Activated CD8-positive, alpha-beta T cell treated with anti-CD3 and anti-CD28 coated beads for 36 hours (primary cell): ENCODE measurements around the gene NAB2. TPM values are rescaled to one million over a fixed set of nuclear protein-coding genes. Genes with fewer than 3 reads are reported as not detected.

Experiments
- ATAC-seq: fragments of 200-7000 bp; cut with Tn5 transposase; one replicate; pipeline ENCODE4 v1.10.0; 2021; ENCODE audit warnings: mild to moderate bottlenecking, moderate library complexity
- CTCF ChIA-PET: fragments of 350-600 bp; sonication (Branson Sonifier 250); formaldehyde crosslinking; loops from one replicate; lab custom pipeline; 2021; ENCODE audit warnings: antibody characterized with exemption; lab: Charles Lee
- POLR2A ChIA-PET: fragments of 350-600 bp; sonication (Branson Sonifier 250); formaldehyde crosslinking; loops from one replicate; lab custom pipeline; 2021; ENCODE audit warnings: antibody characterized with exemption; lab: Charles Lee
- DNase-seq: peaks from one replicate; pipeline ENCODE4 v3.0.0-alpha.2; 2020
- H3K27ac Mint-ChIP-seq: one replicate; pipeline ENCODE4 v1.8.0; 2021; ENCODE audit warnings: mild to moderate bottlenecking, mixed read lengths
- H3K27me3 Mint-ChIP-seq: one replicate; pipeline ENCODE4 v1.8.0; 2021; ENCODE audit warnings: mixed read lengths
- H3K36me3 Mint-ChIP-seq: one replicate; pipeline ENCODE4 v1.8.0; 2021; ENCODE audit warnings: low read depth, mixed read lengths
- H3K4me1 Mint-ChIP-seq: one replicate; pipeline ENCODE4 v1.8.0; 2021; ENCODE audit warnings: low read depth, mixed read lengths
- H3K4me3 Mint-ChIP-seq: one replicate; pipeline ENCODE4 v1.8.0; 2021; ENCODE audit warnings: mild to moderate bottlenecking, moderate library complexity, mixed read lengths
- H3K9me3 Mint-ChIP-seq: one replicate; pipeline ENCODE4 v1.8.0; 2021; ENCODE audit warnings: mixed read lengths
- intact Hi-C: fragments of 100-400 bp; cut with micrococcal nuclease; formaldehyde crosslinking; loops from one replicate; pipeline ENCODE4 v1.10.0; 2022
- total RNA-seq, 2 experiments: library from RNA; stranded (reverse); gene quantifications; one replicate each; pipeline ENCODE4 v1.2.3, GENCODE V29; 2021
- TF ChIP-seq, protein P1 (sequence below): fragments of 200-600 bp; IDR thresholded peaks from one replicate; pipeline ENCODE4 v1.8.0; 2022; ENCODE audit warnings: antibody characterized with exemption, mild to moderate bottlenecking

The NAB2 gene
- total RNA-seq, 2 experiments from 2014 or later = 69.3 to 70.8 TPM

DNA sequence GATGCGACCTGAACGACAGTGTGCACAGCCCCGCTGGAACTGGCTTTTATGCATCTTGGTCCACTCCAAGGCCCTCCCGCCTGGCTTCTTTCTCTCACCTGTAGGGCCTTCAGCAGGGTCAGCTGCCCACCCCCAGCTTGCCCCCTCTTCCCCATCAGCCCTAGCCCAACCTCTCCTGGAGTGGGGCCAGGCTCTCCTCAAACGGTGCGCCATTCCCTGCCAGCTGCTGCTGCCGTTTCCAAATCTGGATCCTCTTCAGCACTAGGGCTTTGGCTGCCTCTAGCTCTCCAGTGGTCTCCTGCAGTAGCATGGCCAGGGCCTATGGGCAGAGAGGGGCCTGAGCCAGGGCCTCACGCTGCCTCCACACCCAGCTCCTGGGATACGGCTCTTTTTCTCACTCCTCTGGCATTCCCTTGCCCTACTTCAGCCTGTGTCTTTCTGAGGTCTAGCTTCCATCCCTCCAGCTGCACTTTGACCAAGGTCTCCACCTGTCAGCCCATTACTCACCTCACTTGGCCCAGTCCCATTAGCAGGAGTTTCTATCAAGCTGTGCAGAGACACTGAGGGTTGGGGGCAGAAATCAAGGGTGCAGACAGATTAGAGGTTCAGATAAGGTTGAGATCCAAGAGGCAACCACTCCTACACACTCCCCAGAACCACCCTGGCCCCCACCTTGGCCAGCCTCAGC is 17.3 kb downstream of the NAB2 start:
- TF ChIP-seq, protein P1, sequence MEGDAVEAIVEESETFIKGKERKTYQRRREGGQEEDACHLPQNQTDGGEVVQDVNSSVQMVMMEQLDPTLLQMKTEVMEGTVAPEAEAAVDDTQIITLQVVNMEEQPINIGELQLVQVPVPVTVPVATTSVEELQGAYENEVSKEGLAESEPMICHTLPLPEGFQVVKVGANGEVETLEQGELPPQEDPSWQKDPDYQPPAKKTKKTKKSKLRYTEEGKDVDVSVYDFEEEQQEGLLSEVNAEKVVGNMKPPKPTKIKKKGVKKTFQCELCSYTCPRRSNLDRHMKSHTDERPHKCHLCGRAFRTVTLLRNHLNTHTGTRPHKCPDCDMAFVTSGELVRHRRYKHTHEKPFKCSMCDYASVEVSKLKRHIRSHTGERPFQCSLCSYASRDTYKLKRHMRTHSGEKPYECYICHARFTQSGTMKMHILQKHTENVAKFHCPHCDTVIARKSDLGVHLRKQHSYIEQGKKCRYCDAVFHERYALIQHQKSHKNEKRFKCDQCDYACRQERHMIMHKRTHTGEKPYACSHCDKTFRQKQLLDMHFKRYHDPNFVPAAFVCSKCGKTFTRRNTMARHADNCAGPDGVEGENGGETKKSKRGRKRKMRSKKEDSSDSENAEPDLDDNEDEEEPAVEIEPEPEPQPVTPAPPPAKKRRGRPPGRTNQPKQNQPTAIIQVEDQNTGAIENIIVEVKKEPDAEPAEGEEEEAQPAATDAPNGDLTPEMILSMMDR = no peak
- Mint-ChIP-seq H3K27ac (peak overlapping the region; percentile 55), H3K4me3 (no peak overlapping the region), H3K27me3 (no peaks in the 10 kb centered on the region), H3K4me1 (peaks cover 72% of the 10 kb centered on the region), H3K36me3 (peaks cover 83% of the 10 kb centered on the region), H3K9me3 (no peaks in the 10 kb centered on the region)
- ChIA-PET CTCF (interaction anchor here (1.0 to 9.8 kb wide), 8 partner anchors 13 to 107 kb away, joined by 3 to 167 read pairs (median 5); partner anchors contain the start of gene NAB2), POLR2A (interaction anchor here (1.5 to 17.5 kb wide), 2 partner anchors 11 to 12 kb away, joined by 3 to 417 read pairs; partner anchors contain the start of gene NAB2)
- no peak for ATAC-seq
- DNase-seq = no peak
- intact Hi-C loops = no loop called here

GRCh38 chr12:57107456-57108155 is 18.7 kb downstream of the NAB2 start:
- Mint-ChIP-seq H3K9me3 (no peaks in the 10 kb centered on the region), H3K27ac (peak overlapping the region; percentile 62), H3K36me3 (peaks cover 73% of the 10 kb centered on the region), H3K27me3 (no peaks in the 10 kb centered on the region), H3K4me3 (peak overlapping the region; percentile 15), H3K4me1 (peaks cover 68% of the 10 kb centered on the region)
- intact Hi-C loops = no loop called here
- TF ChIP-seq, protein P1 = no peak
- POLR2A ChIA-PET = interaction anchor here (1.5 to 17.5 kb wide), 3 partner anchors 10 to 43 kb away, joined by 3 to 417 read pairs (median 58); partner anchors contain the start of gene NAB2
- no peak for DNase-seq
- CTCF ChIA-PET = interaction anchor here (1.0 to 9.8 kb wide), 7 partner anchors 15 to 103 kb away, joined by 3 to 167 read pairs (median 8); partner anchors contain the start of genes NAB2 and ZBTB39
- ATAC-seq = no peak

DNA sequence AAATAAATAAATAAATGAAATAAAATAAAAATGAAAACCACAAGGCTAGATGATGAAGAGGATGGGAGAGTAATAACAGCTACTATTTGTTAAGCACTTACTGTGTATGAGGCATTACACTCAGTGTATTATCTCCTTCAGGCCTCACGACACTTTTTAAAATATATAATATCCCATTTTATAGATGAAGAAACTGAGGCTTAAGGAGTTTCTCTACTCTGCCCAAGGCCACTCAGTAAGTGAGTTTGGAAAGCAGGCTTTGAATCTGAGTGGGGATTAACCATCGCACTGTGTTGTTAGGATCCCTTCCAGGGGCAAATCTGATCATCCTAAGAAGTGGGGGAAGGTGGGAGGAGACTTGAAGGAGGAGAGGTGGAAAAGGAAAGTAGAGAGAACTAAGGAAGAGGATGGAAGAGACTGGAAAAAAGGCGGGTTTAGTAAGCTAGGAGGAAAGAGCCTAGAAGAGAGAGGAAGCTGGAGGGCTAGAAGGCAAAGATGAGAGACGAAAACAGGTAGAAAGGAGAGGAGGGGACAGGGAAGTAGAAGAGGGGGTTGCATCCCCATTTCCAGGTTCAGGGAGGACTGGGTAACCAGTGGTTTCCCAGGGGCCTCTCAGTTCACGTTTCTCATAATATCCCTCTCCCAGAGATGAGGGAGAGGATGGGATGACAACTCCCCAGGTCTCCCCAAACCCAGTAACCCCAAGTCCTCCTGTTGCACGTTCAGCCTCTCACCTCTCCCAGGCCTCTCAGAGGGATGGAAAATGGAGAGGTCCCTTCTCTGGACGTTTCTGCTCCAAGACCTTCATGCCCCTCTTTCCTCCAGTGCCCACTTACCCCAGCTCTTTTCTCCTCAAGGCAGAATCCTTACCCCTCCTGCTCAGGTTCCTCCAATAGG is 20.5 kb downstream of the NAB2 start:
- Mint-ChIP-seq H3K4me1 (peaks cover 61% of the 10 kb centered on the region), H3K9me3 (no peaks in the 10 kb centered on the region), H3K27ac (peak overlapping the region; percentile 99), H3K27me3 (no peaks in the 10 kb centered on the region), H3K4me3 (peak overlapping the region; percentile 98), H3K36me3 (peaks cover 60% of the 10 kb centered on the region)
- intact Hi-C loops = loop anchor here (2.0 to 5.0 kb wide), 3 partner anchors 21 to 102 kb away; partner anchors contain the start of genes NAB2 and ZBTB39
- POLR2A ChIA-PET = interaction anchor here (1.3 to 17.5 kb wide), 11 partner anchors 14 to 321 kb away, joined by 3 to 417 read pairs (median 24); partner anchors contain the start of genes LRP1, NAB2 and NEMP1
- no peak for ATAC-seq
- TF ChIP-seq, protein P1 = no peak
- CTCF ChIA-PET = interaction anchor here (1.0 to 9.8 kb wide), 7 partner anchors 14 to 352 kb away, joined by 3 to 167 read pairs (median 58); partner anchors contain the start of genes NAB2 and ZBTB39
- DNase-seq = no peak

DNA sequence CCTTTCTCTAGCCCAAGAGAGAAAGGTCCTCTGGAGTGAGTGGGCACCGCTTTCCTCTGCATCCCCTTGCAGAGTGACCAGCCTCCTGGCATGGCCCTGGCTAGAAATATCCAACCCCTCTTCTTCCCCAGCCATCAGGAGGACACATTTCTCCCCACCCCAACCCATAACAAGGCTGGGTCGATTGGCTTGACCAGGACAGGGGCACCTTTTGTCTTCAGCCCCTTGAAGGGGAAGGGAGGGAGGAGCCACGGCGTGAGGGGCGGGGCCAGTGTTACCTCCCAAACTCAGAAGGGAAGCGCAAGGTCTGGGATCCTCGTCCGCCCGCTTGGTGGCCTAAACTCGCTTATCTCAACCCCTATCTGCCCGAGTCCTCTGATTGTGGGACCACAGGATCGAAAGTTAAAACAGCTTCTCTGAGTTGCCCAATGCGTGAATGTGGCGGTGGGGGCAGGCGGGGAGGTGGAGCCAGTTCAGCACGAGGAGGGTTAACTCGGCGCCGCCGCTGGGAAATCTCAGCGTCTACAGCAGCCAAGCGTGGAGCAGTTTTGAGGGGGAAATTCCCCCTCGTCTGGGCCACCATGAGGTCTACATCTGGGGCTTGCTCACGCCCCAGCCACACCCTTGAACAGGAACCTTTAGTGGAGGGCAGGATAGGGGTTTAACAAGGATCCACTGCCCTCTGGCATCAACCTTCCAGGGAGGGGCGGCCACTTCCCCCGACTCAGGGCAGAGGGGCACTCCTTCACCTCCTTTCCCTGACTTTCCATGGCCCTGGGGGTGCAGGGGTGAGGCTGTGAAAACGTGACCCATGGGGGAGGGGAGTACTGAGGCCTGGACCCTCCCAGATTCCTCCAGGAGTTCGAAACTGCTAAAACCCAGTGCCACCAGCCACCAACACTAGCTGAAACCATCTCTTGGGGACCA is 21.5 kb downstream of the NAB2 start:
- ChIA-PET POLR2A (interaction anchor here (1.0 to 17.5 kb wide), 23 partner anchors 14 to 481 kb away, joined by 3 to 417 read pairs (median 6); partner anchors contain the start of genes LRP1, MYO1A, NAB2 and NACA), CTCF (interaction anchor here (0.9 to 9.8 kb wide), 21 partner anchors 13 to 358 kb away, joined by 3 to 167 read pairs (median 13); partner anchors contain the start of genes LRP1, NAB2, NEMP1 and PRIM1)
- peak overlapping the region; percentile 99 for H3K27ac Mint-ChIP-seq
- no peaks in the 10 kb centered on the region for H3K27me3 Mint-ChIP-seq
- TF ChIP-seq, protein P1 = no peak
- peaks cover 52% of the 10 kb centered on the region for H3K36me3 Mint-ChIP-seq
- peaks cover 54% of the 10 kb centered on the region for H3K4me1 Mint-ChIP-seq
- intact Hi-C loops = loop anchor here (2.0 to 5.0 kb wide), 3 partner anchors 22 to 103 kb away; partner anchors contain the start of genes NAB2 and ZBTB39
- no peaks in the 10 kb centered on the region for H3K9me3 Mint-ChIP-seq
- ATAC-seq = peak; percentile 50
- peak overlapping the region; percentile 98 for H3K4me3 Mint-ChIP-seq
- DNase-seq = peak; percentile 90
